ENCODE measurements around the gene F2.
"Not testable (repeated sequence)": the region's sequence is repeated elsewhere in the genome, so short reads cannot be mapped to it uniquely, and the experiment has no call there.

F2 gene

DNA sequence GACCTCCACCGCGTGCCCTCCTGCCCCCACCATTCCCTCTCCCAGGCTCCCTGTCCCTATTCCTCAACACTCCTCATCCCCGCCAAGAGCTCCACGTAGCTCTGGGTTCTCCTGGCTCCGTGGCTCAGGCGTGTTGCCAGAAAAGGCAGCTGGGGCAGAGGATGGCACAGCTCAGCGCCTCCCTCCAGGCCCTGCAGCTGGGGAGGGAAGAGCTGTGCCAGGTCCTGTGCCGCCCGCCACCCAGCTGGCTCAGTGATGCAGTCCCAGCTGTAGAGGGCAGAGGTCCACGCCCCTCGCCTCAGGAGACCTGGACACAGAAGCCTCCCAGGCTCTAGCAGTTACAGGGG, 22.8 kb upstream of the F2 start:
- Histone ChIP-seq H3K4me2 (no peak overlapping the region), H3K27me3 (no peaks in the 10 kb centered on the region), H3K4me1 (peaks cover 28% of the 10 kb centered on the region), H3K9me3 (no peaks in the 10 kb centered on the region), H3K27ac (no peak overlapping the region), H3K4me3 (no peak overlapping the region), H3K9ac (peak overlapping the region; percentile 27; the same call in 1 of the 2 replicates), H3K36me3 (peaks cover 59% of the 10 kb centered on the region), H4K20me1 (peaks cover 11% of the 10 kb centered on the region; the same call in 1 of the 2 replicates)
- TF ChIP-seq Cebpa-rat (IDR thresholded peaks at IDR 0.05), result no peak

GRCh38 chr11:46697303-46697702, 21.7 kb upstream of the F2 start:
- no peak overlapping the region for H3K4me2 ChIP-seq
- TF ChIP-seq Cebpa-rat (IDR thresholded peaks at IDR 0.05), result no peak
- H3K4me1 ChIP-seq, result peaks cover 38% of the 10 kb centered on the region
- H3K4me3 ChIP-seq, result no peak overlapping the region
- H3K36me3 ChIP-seq, result peaks cover 51% of the 10 kb centered on the region
- H3K9ac ChIP-seq, result 0 out of 2 replicates have a peak overlapping the region, but pooled peaks have one; percentile 29
- no peaks in the 10 kb centered on the region for H3K27me3 ChIP-seq
- peaks cover 11% of the 10 kb centered on the region; the same call in 1 of the 2 replicates for H4K20me1 ChIP-seq
- H3K9me3 ChIP-seq, result no peaks in the 10 kb centered on the region
- no peak overlapping the region for H3K27ac ChIP-seq

DNA sequence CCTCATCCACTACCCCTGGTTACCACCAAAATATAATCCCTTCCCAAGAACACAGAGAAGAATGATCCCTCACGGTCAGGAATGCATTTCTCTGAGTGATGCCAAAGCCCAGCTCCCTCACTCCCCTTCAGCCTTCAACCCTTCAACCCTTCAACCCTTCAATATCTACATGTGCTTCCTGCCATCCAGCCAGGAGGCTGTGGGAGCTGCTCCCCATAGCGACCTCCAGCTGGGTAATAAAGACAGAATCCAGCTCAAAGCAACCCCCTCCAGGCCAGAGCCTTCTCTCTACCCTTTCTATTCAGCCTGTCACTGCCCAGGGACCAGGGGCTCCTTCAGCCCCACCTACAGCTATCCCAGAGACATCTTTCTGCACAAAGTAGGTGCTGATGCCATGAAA, 21.3 kb upstream of the F2 start:
- Histone ChIP-seq H3K4me1 (peaks cover 43% of the 10 kb centered on the region), H3K36me3 (peaks cover 52% of the 10 kb centered on the region), H3K9ac (0 out of 2 replicates have a peak overlapping the region, but pooled peaks have one; percentile 29), H4K20me1 (peaks cover 15% of the 10 kb centered on the region; the same call in 1 of the 2 replicates), H3K27me3 (no peaks in the 10 kb centered on the region), H3K9me3 (no peaks in the 10 kb centered on the region), H3K27ac (no peak overlapping the region), H3K4me3 (no peak overlapping the region), H3K4me2 (no peak overlapping the region)
- no peak for TF ChIP-seq Cebpa-rat (IDR thresholded peaks at IDR 0.05)

- H3K9me3 ChIP-seq, result no peaks in the 10 kb centered on the region
- peaks cover 54% of the 10 kb centered on the region for H3K36me3 ChIP-seq
- H3K27ac ChIP-seq, result no peak overlapping the region
- no peak overlapping the region for H3K4me3 ChIP-seq
- H3K27me3 ChIP-seq, result no peaks in the 10 kb centered on the region
- H3K4me2 ChIP-seq, result peak overlapping the region; percentile 63
- peaks cover 48% of the 10 kb centered on the region for H3K4me1 ChIP-seq
- H4K20me1 ChIP-seq, result peaks cover 18% of the 10 kb centered on the region; the same call in 1 of the 2 replicates
- no peak for TF ChIP-seq Cebpa-rat (IDR thresholded peaks at IDR 0.05)
- no peak overlapping the region for H3K9ac ChIP-seq
Observed at GRCh38 chr11:46698597-46698996, 20.4 kb upstream of the F2 start.

DNA sequence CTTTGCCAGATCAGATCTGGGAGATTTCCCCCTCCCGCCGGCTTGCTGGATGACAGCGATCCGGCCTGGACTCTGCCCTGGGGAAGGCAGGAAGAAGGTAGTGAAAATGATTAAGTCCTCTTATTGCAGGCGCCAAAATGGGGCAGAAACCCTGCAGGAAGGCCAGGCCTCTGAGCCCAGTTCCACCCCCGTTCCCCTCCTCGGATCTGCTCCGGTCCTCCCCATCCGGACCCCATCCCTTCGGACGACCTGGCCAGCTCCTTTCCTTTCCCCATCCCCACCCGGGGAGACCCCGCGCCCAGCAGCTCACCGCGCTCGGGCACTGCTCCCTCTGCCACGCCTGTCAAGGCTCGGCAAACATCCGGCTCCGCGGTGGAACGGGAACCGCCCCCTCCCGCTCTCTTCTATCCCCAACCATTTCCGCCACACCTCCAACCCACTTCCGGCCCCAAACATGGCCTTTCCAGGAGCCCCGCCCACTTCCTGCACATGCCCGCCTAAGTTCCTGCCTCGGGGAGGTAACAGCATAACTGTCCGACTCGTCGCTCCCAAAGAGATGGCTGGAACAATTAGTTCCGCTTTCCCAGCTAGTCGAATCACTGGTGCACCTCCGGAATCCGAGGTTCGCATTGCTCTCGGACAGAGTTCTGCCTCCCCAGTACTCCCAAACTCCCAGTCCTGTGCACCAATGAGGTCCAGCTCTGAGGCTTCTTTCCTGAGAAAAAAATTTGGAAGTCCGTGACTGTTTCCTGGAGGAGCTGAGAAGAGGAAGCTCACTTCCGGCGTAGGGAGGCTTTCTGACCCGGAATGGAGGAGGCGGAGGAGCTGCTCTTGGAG, 18.6 kb upstream of the F2 start, which contains the start of the genes ARHGAP1 and ZNF408:
Gene ARHGAP1 (minus strand): TSS at position 379 of the 837 bp plus-strand sequence. CDS start 4,512 bp downstream, outside the sequence.
Gene ZNF408 (plus strand): TSS at position 791 of the 837 bp plus-strand sequence. CDS start 17 bp downstream, at position 808.
- Histone ChIP-seq H3K9me3 (no peaks in the 10 kb centered on the region), H4K20me1 (peaks cover 31% of the 10 kb centered on the region), H3K9ac (peak within 1 kb of the TSS; percentile 97), H3K4me1 (peaks cover 48% of the 10 kb centered on the region), H3K27ac (peak within 1 kb of the TSS; percentile 99), H3K27me3 (no peaks in the 10 kb centered on the region), H3K4me3 (peak within 1 kb of the TSS; percentile 97), H3K36me3 (peaks cover 54% of the 10 kb centered on the region), H3K4me2 (peak within 1 kb of the TSS; percentile 99)
- no peak for TF ChIP-seq Cebpa-rat (IDR thresholded peaks at IDR 0.05)

- peaks cover 48% of the 10 kb centered on the region for H3K4me1 ChIP-seq
- H3K36me3 ChIP-seq, result peaks cover 54% of the 10 kb centered on the region
- peak overlapping the region; percentile 97 for H3K4me3 ChIP-seq
- H3K9me3 ChIP-seq, result no peaks in the 10 kb centered on the region
- H3K27me3 ChIP-seq, result no peaks in the 10 kb centered on the region
- H4K20me1 ChIP-seq, result peaks cover 38% of the 10 kb centered on the region
- H3K4me2 ChIP-seq, result peak overlapping the region; percentile 99
- H3K9ac ChIP-seq, result peak overlapping the region; percentile 97
- no peak for TF ChIP-seq Cebpa-rat (IDR thresholded peaks at IDR 0.05)
- peak overlapping the region; percentile 99 for H3K27ac ChIP-seq
Observed at GRCh38 chr11:46701078-46701654, 17.8 kb upstream of the F2 start.

DNA sequence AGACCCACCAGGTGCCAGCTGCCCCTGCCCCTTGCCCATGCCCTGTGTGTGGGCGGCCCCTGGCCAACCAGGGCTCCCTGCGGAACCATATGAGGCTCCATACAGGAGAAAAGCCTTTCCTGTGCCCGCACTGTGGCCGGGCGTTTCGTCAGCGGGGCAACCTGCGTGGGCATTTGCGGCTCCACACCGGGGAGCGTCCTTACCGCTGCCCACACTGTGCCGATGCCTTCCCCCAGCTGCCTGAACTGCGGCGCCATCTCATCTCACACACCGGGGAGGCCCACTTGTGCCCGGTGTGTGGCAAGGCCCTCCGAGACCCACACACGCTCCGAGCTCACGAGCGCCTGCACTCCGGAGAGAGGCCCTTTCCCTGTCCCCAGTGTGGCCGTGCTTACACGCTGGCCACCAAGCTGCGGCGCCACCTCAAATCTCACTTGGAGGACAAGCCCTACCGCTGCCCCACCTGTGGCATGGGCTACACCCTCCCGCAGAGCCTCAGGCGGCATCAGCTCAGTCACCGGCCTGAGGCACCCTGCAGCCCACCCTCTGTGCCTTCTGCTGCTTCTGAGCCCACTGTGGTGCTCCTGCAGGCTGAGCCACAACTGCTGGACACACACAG, 13.8 kb upstream of the F2 start:
- Histone ChIP-seq H4K20me1 (peaks cover 37% of the 10 kb centered on the region), H3K36me3 (peaks cover 71% of the 10 kb centered on the region), H3K9me3 (no peaks in the 10 kb centered on the region), H3K27ac (no peak overlapping the region), H3K9ac (no peak overlapping the region), H3K4me3 (no peak overlapping the region), H3K27me3 (no peaks in the 10 kb centered on the region), H3K4me1 (peaks cover 19% of the 10 kb centered on the region), H3K4me2 (no peak overlapping the region)
- no peak for TF ChIP-seq Cebpa-rat (IDR thresholded peaks at IDR 0.05)

GRCh38 chr11:46706886-46707285, 12.1 kb upstream of the F2 start:
- Histone ChIP-seq H3K4me2 (no peak overlapping the region), H3K4me3 (no peak overlapping the region), H3K9ac (no peak overlapping the region), H3K9me3 (no peaks in the 10 kb centered on the region), H4K20me1 (peaks cover 37% of the 10 kb centered on the region), H3K27me3 (no peaks in the 10 kb centered on the region), H3K4me1 (peaks cover 13% of the 10 kb centered on the region), H3K27ac (no peak overlapping the region), H3K36me3 (peaks cover 75% of the 10 kb centered on the region)
- no peak for TF ChIP-seq Cebpa-rat (IDR thresholded peaks at IDR 0.05)

GRCh38 chr11:46709351-46709750, 9.7 kb upstream of the F2 start:
- not testable (repeated sequence) for H3K4me1 ChIP-seq, H3K27ac ChIP-seq, H3K9me3 ChIP-seq, H3K4me3 ChIP-seq, H3K27me3 ChIP-seq, H3K9ac ChIP-seq, H3K4me2 ChIP-seq
- Histone ChIP-seq H4K20me1 (peaks cover 28% of the 10 kb centered on the region), H3K36me3 (peaks cover 51% of the 10 kb centered on the region)
